WI38 (cell line): ENCODE measurements around the gene JUN.

ENCODE experiments used
- H3K4me3 ChIP-seq: 2 replicates; pipeline ENCODE4 v1.5.1; 2011; ENCODE audit warnings: low read depth, mild to moderate bottlenecking, control low read depth, low read length
- CTCF ChIP-seq: IDR thresholded peaks from 2 replicates; pipeline ENCODE4 v1.5.1; 2012; ENCODE audit warnings: low read depth, mild to moderate bottlenecking, control low read depth, low read length

JUN gene

GRCh38 chr1:58745117-58745516 lies 38.7 kb downstream of the JUN start:
- TF ChIP-seq CTCF: no peak
- H3K4me3 ChIP-seq: no peak overlapping the region

GRCh38 chr1:58741678-58742553 lies 41.9 kb downstream of the JUN start:
- no peak overlapping the region for H3K4me3 ChIP-seq
- TF ChIP-seq CTCF: no peak

- TF ChIP-seq CTCF: peak; percentile 39; the same call in 1 of the 2 replicates
- H3K4me3 ChIP-seq: no peak overlapping the region
These were observed 43.9 kb downstream of the JUN start for GRCh38 chr1:58739856-58740466.

- H3K4me3 ChIP-seq: no peak overlapping the region
- no peak for TF ChIP-seq CTCF
These were observed 45.0 kb downstream of the JUN start for GRCh38 chr1:58738876-58739275.

GRCh38 chr1:58735586-58735985 lies 48.3 kb downstream of the JUN start:
- no peak overlapping the region for H3K4me3 ChIP-seq
- TF ChIP-seq CTCF: no peak

- no peak overlapping the region for H3K4me3 ChIP-seq
- no peak for TF ChIP-seq CTCF
These were observed 49.2 kb downstream of the JUN start for GRCh38 chr1:58734630-58735029.
